ENCODE results near the gene ERBB3. TPM values are rescaled to one million over a fixed set of nuclear protein-coding genes. Genes with fewer than 3 reads are reported as not detected.

ERBB3 gene
- polyA plus RNA-seq, 1 of the 3 experiments (the other 2 are of a cell fraction), result 1.4 TPM

- no peak for TF ChIP-seq CTCF (IDR thresholded peaks at IDR 0.05)
- TF ChIP-seq REST (IDR thresholded peaks at IDR 0.05; ENCODE audit: low read depth, low read length), result no peak; the same call in 1 of the 2 replicates
- peak; percentile 32; the same call in 1 of the 2 replicates for TF ChIP-seq RCOR1 (IDR thresholded peaks at IDR 0.05; ENCODE audit: low read length)
- TF ChIP-seq YY1 (IDR thresholded peaks at IDR 0.05; ENCODE audit: low read depth), result peak; percentile 72
- TF ChIP-seq EZH2phosphoT487 (IDR thresholded peaks at IDR 0.05; ENCODE audit: borderline replicate concordance, low read depth), result no peak
Observed at GRCh38 chr12:56152132-56152755, 72.3 kb downstream of the ERBB3 start, which contains the start of gene MYL6B (continued).

Other genes with a start within 250 kb of the ERBB3 start
- 5.7 and 6.8 TPM in 2 replicates for gene MMP19, start 237.2 kb upstream of the ERBB3 start, polyA plus RNA-seq (2012; rRNA removed)
- 36.0 and 36.3 TPM in 2 replicates for gene PYM1, start 152.3 kb upstream of the ERBB3 start, polyA plus RNA-seq (2012; rRNA removed)
- gene DGKA, start 149.0 kb upstream of the ERBB3 start, polyA plus RNA-seq (2012; rRNA removed), result 74.6 and 75.9 TPM in 2 replicates
- 1.8 and 2.7 TPM in 2 replicates for gene PMEL, start 114.1 kb upstream of the ERBB3 start, polyA plus RNA-seq (2012; rRNA removed)
- 34.7 and 43.3 TPM in 2 replicates for gene CDK2, start 113.3 kb upstream of the ERBB3 start, polyA plus RNA-seq (2012; rRNA removed)
- gene RAB5B, start 106.1 kb upstream of the ERBB3 start, polyA plus RNA-seq (2012; rRNA removed), result 54.0 and 79.4 TPM in 2 replicates
- gene SUOX, start 82.9 kb upstream of the ERBB3 start, polyA plus RNA-seq (2012; rRNA removed), result 23.2 and 25.7 TPM in 2 replicates
- 2.0 and 3.9 TPM in 2 replicates for gene IKZF4, start 59.1 kb upstream of the ERBB3 start, polyA plus RNA-seq (2012; rRNA removed)
- 1,500 and 1,782 TPM in 2 replicates for gene RPS26, start 38.2 kb upstream of the ERBB3 start, polyA plus RNA-seq (2012; rRNA removed)
- 207 and 213 TPM in 2 replicates for gene PA2G4, start 24.4 kb downstream of the ERBB3 start, polyA plus RNA-seq (2012; rRNA removed)
- 11,334 and 12,464 TPM in 2 replicates for gene RPL41, start 36.5 kb downstream of the ERBB3 start, polyA plus RNA-seq (2012; rRNA removed)
- 1.9 and 2.0 TPM in 2 replicates for gene ZC3H10, start 38.1 kb downstream of the ERBB3 start, polyA plus RNA-seq (2012; rRNA removed)
- gene ESYT1, start 48.1 kb downstream of the ERBB3 start, polyA plus RNA-seq (2012; rRNA removed), result 132 and 143 TPM in 2 replicates
- gene MYL6B, start 72.4 kb downstream of the ERBB3 start, polyA plus RNA-seq (2012; rRNA removed), result 203 and 234 TPM in 2 replicates
- gene MYL6, start 78.2 kb downstream of the ERBB3 start, polyA plus RNA-seq (2012; rRNA removed), result 4,697 and 4,711 TPM in 2 replicates
- gene SMARCC2, start 109.3 kb downstream of the ERBB3 start, polyA plus RNA-seq (2012; rRNA removed), result 64.3 and 73.0 TPM in 2 replicates
- 127 and 147 TPM in 2 replicates for gene RNF41, start 141.8 kb downstream of the ERBB3 start, polyA plus RNA-seq (2012; rRNA removed)
- 49.3 and 52.3 TPM in 2 replicates for gene NABP2, start 144.2 kb downstream of the ERBB3 start, polyA plus RNA-seq (2012; rRNA removed)
- gene SLC39A5, start 149.9 kb downstream of the ERBB3 start, polyA plus RNA-seq (2012; rRNA removed), result 0.12 TPM in 1 of 2 replicates, not detected in the other
- 22.5 and 23.4 TPM in 2 replicates for gene ANKRD52, start 178.2 kb downstream of the ERBB3 start, polyA plus RNA-seq (2012; rRNA removed)
- 42.2 and 56.2 TPM in 2 replicates for gene COQ10A, start 186.8 kb downstream of the ERBB3 start, polyA plus RNA-seq (2012; rRNA removed)
- 121 and 149 TPM in 2 replicates for gene CS, start 220.2 kb downstream of the ERBB3 start, polyA plus RNA-seq (2012; rRNA removed)
- gene CNPY2, start 235.8 kb downstream of the ERBB3 start, polyA plus RNA-seq (2012; rRNA removed), result 191 and 196 TPM in 2 replicates

Measured in SK-N-SH (cell line).